Osteocyte (in vitro differentiated cells): ENCODE results near the gene CACNA1C. TPM values are rescaled to one million over a fixed set of nuclear protein-coding genes. Genes with fewer than 3 reads are reported as not detected.

Experiments used
- DNase-seq: peaks from one replicate; pipeline ENCODE4 v3.0.0; 2021; ENCODE audit warnings: mixed read lengths; ENCODE audit not compliant: unreplicated experiment; ENCODE audit errors: extremely low spot score
- H3K27ac Mint-ChIP-seq: one replicate; pipeline ENCODE4 v1.8.0; 2021; ENCODE audit warnings: mild to moderate bottlenecking, mixed read lengths; ENCODE audit not compliant: unreplicated experiment
- H3K27me3 Mint-ChIP-seq: one replicate; pipeline ENCODE4 v1.8.0; 2021; ENCODE audit warnings: mixed read lengths; ENCODE audit not compliant: unreplicated experiment
- H3K36me3 Mint-ChIP-seq: one replicate; pipeline ENCODE4 v1.8.0; 2021; ENCODE audit warnings: mixed read lengths; ENCODE audit not compliant: unreplicated experiment
- H3K4me1 Mint-ChIP-seq: one replicate; pipeline ENCODE4 v1.8.0; 2021; ENCODE audit warnings: mixed read lengths; ENCODE audit not compliant: unreplicated experiment
- H3K4me3 Mint-ChIP-seq: one replicate; pipeline ENCODE4 v1.8.0; 2021; ENCODE audit warnings: mild to moderate bottlenecking, moderate library complexity, mixed read lengths; ENCODE audit not compliant: unreplicated experiment
- H3K9me3 Mint-ChIP-seq: one replicate; pipeline ENCODE4 v1.8.0; 2021; ENCODE audit warnings: mixed read lengths; ENCODE audit not compliant: unreplicated experiment
- total RNA-seq: library from RNA; stranded (reverse); gene quantifications from 2 replicates; pipeline ENCODE4 v1.2.1, GENCODE V29; 2021
- TF ChIP-seq, protein P1 (sequence below): fragments of 200-600 bp; sonication (generic); IDR thresholded peaks from 2 replicates; pipeline ENCODE4 v1.5.0; 2021; ENCODE audit warnings: antibody characterized with exemption, mild to moderate bottlenecking, moderate library complexity

Gene CACNA1C
- total RNA-seq, 1 donor from 2014 or later, result 67.4 TPM

DNA sequence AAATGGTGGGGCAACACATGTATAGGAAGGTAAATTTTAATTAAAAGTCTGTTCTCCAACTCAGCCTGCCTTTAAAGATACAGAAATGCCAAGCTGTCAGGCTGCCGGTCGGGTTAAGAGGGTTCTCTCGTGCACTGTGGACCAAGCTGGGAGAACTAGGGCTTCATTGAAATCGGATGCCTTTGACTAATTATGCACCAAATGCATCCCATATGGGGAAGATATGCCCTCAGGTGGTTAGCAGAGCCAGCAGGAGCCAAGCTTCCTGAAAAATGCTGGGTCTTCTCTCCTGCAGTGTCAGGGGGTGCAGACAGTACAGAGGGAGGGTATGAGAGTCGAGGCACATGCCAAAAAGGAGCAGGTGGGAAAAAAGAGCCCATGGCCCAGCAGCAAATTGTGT, 236.1 kb downstream of the CACNA1C start:
- no peak for DNase-seq
- Mint-ChIP-seq H3K9me3 (no peaks in the 10 kb centered on the region), H3K27ac (peak overlapping the region; percentile 96), H3K4me3 (no peak overlapping the region), H3K36me3 (no peaks in the 10 kb centered on the region), H3K27me3 (no peaks in the 10 kb centered on the region), H3K4me1 (peaks cover 99% of the 10 kb centered on the region)
- TF ChIP-seq, protein P1, sequence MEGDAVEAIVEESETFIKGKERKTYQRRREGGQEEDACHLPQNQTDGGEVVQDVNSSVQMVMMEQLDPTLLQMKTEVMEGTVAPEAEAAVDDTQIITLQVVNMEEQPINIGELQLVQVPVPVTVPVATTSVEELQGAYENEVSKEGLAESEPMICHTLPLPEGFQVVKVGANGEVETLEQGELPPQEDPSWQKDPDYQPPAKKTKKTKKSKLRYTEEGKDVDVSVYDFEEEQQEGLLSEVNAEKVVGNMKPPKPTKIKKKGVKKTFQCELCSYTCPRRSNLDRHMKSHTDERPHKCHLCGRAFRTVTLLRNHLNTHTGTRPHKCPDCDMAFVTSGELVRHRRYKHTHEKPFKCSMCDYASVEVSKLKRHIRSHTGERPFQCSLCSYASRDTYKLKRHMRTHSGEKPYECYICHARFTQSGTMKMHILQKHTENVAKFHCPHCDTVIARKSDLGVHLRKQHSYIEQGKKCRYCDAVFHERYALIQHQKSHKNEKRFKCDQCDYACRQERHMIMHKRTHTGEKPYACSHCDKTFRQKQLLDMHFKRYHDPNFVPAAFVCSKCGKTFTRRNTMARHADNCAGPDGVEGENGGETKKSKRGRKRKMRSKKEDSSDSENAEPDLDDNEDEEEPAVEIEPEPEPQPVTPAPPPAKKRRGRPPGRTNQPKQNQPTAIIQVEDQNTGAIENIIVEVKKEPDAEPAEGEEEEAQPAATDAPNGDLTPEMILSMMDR, result no peak

DNA sequence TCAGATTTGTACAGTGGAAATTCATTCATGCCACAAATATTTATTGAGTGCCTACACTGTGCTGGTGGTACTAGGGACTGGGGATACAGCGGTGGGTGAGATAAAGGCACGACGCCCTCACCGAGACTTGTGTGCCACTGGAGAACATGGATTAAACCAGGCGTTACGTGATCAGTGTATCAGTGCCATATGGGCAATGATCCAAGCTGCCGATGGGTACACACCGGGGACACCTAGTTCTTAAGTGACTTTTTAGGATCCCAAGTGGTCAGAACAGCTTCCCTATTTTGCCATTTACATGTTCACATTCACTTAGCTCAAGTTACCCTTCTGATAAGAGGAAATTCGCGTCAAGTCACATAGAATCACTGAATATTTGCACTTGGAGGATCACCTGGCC, 236.7 kb downstream of the CACNA1C start:
- H3K36me3 Mint-ChIP-seq, result no peaks in the 10 kb centered on the region
- H3K4me3 Mint-ChIP-seq, result no peak overlapping the region
- H3K27me3 Mint-ChIP-seq, result no peaks in the 10 kb centered on the region
- TF ChIP-seq, protein P1, result no peak
- peaks cover 99% of the 10 kb centered on the region for H3K4me1 Mint-ChIP-seq
- no peak for DNase-seq
- no peaks in the 10 kb centered on the region for H3K9me3 Mint-ChIP-seq
- peak overlapping the region; percentile 96 for H3K27ac Mint-ChIP-seq

DNA sequence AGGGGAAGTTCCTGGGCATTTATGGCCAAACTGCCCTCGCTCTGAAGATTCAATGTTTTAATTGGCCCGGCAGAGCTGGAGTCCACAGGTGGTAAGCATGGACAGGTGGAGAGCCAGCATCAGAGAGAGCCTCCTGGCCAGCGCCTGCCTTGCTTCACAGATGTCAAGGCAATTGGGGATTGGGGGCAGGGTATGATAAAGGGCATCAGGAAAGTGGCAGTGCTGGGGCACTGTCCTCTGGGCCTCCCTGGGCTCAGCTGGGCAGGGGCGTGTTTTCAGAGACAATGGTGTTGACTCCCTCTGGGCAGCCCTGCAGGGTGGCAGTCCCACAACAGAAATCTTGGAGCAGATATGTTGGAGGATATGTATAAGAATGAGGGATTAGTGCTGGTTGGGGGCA, 237.3 kb downstream of the CACNA1C start:
- Mint-ChIP-seq H3K36me3 (no peaks in the 10 kb centered on the region), H3K4me1 (peaks cover 99% of the 10 kb centered on the region), H3K9me3 (no peaks in the 10 kb centered on the region), H3K4me3 (no peak overlapping the region), H3K27ac (peak overlapping the region; percentile 96), H3K27me3 (no peaks in the 10 kb centered on the region)
- TF ChIP-seq, protein P1, result no peak
- DNase-seq, result no peak

DNA sequence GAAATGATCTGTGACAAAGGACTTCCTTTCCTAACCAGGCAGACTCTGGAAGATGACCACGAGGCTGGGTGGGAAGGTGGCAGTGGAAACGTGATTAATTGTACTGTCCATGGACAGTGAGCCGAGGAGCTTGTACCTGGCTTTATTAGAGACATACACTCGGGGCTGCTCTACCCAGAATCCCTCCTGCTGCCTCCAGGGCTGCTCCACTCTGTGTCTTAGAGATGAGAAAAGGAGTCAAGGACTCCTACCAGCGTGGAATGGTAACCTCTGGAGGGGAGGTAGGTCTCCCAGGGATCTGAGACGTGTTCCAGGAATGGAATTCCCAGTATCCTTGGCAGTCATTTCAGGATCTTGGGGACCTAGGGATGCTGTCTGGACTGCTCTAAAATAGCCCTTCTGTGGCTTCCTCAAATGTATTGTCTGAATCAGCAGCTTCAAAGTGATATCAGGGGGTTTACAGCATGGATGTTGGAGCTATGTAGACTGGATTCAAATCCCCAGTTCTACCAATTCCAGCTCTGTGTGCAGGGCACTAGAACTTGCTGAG, 237.8 kb downstream of the CACNA1C start:
- H3K4me3 Mint-ChIP-seq, result no peak overlapping the region
- no peak for DNase-seq
- H3K27me3 Mint-ChIP-seq, result no peaks in the 10 kb centered on the region
- TF ChIP-seq, protein P1, result no peak
- H3K36me3 Mint-ChIP-seq, result peaks cover 2% of the 10 kb centered on the region
- H3K27ac Mint-ChIP-seq, result peak overlapping the region; percentile 96
- H3K9me3 Mint-ChIP-seq, result no peaks in the 10 kb centered on the region
- H3K4me1 Mint-ChIP-seq, result peaks cover 99% of the 10 kb centered on the region

DNA sequence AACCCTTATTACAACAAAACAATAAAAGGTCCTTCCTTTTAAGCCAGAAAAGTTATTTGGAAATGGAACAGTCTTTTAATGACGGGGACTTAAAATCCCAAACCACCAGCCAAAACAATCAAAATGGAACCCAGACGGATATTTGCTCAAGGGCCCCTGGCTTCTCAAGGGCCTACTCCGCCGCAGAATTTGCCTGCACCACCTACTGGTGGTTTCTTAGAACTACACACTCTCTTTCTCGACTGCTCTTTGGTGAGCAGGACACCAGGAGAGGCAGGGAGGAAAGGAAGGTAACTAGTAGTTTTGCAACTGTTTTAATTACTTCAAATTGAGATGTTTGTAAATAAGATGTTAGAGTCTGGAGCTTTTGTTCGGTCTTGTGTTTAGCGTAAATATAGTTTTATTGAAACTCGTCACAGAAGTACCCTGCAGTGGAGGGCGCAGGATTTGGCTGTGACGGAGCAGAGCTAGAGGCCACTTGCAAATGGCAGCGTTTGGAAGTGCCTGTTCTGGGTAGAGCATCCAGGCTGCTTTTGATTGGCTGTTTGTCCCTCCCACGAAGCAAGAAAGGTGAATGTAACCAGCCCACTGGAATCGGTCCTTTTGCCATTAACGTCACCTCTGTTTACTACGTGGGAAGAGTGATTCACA, 238.5 kb downstream of the CACNA1C start:
- H3K4me1 Mint-ChIP-seq, result peaks cover 99% of the 10 kb centered on the region
- TF ChIP-seq, protein P1, result peak; percentile 63
- no peak overlapping the region for H3K4me3 Mint-ChIP-seq
- H3K36me3 Mint-ChIP-seq, result peaks cover 2% of the 10 kb centered on the region
- DNase-seq, result no peak
- peak overlapping the region; percentile 91 for H3K27ac Mint-ChIP-seq
- no peaks in the 10 kb centered on the region for H3K9me3 Mint-ChIP-seq
- H3K27me3 Mint-ChIP-seq, result no peaks in the 10 kb centered on the region
